ELF-1 (cell line): ENCODE data around the gene TMTC2.
A peak's percentile ranks its signal among the peaks of the same experiment; 100 is the strongest.
"Not testable (repeated sequence)": the region's sequence is repeated elsewhere in the genome, so short reads cannot be mapped to it uniquely, and the experiment has no call there.

Source experiments
- DNase-seq: peaks from one replicate; pipeline ENCODE4 v3.0.0-alpha.2; 2016; ENCODE audit warnings: low read depth, low spot score

Gene TMTC2

GRCh38 chr12:82725741-82726140, 39.0 kb downstream of the TMTC2 start:
- no peak for DNase-seq

DNA sequence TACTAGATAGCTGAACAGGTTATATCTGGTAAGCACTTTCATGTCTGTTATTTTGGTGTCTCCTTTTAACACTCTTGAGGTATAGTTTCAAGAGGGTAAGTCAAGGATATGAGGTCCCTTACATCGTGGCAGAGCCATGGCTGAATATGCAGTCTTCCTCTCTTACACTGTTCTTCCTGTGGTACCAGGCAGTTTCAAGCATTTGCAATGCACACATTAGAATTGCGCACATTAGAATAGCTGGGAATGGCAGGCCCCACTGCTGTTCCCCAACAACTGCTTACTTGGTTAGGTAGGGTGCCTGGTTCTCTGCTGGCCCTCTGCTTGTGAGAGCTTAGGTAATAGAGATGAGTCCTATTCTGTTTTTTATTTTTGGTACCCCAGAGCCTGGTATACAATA, 41.2 kb downstream of the TMTC2 start:
- no peak for DNase-seq

GRCh38 chr12:82728710-82729109, 42.0 kb downstream of the TMTC2 start:
- no peak for DNase-seq

- DNase-seq, result no peak
Measured at GRCh38 chr12:82730953-82731459, 44.3 kb downstream of the TMTC2 start.

DNA sequence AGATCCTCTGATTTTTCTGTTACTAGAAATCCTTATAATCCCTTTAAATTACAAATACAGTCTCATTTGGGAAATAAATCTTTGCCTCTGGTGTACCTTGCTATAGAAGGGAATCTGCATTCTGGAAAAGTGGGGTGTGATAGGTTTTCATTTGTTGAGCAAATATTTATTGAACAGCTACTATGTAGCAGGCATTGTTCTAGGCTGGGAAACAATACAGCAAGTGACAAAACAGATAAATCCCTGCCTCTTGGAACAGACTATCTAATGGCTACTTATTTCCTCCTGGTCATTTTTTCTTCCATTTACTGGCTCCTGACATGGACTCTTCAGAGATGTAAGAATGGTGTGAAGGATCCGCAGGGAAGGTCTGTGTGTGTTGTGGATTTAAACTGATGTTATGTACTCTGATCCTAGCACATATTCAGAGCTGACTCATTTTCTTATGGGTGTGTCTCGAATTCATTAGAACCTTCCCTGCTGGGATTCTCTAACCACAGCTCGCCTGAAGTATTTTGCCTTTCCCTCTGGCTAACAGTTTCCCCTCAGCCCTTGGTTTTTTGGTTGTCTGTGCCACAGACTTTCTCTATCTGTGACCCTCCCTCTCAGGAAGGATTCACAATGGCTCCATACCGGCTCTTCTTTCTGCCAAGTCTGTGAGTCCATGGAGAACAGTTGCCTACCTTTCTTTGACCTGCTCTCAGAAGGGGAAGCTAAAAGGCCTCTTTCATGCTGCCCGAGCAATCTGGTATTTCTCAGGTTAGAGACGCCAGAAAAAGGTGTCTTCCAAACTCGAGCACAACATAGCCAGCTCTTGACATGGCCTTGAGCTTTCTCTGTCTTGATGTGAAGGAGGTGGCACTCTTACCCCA, 53.7 kb downstream of the TMTC2 start:
- peak; percentile 44 for DNase-seq

DNA sequence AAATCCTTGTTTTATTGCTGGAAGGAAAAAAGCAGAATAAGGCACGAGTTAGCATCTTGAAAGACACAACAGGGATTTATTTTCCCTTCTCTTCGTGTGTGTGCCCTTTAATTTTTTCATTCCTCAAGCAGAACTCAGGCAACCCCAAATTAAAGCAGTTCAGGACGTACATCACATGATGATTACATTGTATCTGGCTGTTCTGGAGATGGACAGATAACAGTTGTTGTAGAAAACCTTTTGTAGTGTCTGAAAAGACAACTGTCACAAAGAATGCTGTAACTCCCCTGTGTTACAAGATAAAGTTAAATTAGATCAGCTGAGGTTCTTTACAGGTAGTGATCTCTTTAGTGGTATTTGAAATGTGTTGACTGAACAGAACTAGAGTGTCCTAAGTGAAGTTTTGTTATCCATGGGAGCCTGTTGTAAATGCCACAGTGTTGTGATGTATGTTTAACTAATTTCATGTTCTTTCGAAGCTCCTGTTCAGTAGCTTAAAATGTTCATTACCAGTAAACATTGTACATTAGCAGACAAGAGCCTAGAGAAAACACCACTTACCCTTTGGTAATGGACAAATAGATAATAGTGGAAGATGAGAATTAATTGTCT, 58.5 kb downstream of the TMTC2 start:
- DNase-seq, result no peak

DNA sequence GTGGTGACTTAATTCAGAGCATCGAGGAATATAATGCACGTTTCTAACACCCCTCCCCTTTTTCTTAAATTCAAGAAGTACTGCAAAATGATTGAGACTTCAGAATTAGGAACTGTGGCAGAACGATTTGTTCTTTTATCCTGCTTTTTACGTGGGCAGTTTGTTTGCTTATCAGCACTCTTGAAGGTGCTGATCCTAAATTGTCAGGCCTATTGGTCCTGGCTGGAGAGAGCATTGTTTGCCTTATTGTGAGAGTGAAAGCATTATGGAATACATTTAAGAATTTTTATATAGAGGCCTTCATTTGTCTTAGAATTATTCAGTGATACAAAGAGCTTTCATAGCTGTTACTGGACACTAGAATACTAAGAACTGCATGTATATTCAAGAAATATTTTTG, 59.1 kb downstream of the TMTC2 start:
- no peak for DNase-seq

DNA sequence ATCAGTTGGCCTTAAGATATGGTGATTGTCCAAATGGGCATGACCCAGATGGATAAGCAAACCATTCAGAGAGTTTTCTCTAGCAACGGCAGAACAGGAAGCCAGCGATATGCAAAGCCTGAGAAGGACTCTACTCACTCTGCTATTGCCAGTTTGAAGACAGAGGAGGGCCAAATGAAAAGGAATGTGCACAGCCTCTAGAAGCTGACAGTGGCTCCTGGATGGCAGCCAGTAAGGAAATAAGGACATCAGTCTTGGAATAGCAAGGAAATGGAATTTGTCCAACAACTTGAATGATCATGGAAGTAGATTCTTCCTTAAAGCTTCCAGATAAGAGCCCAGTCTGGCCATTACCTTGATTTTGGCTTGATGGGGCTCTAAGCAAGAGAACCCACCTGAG, 60.0 kb downstream of the TMTC2 start:
- no peak for DNase-seq

DNA sequence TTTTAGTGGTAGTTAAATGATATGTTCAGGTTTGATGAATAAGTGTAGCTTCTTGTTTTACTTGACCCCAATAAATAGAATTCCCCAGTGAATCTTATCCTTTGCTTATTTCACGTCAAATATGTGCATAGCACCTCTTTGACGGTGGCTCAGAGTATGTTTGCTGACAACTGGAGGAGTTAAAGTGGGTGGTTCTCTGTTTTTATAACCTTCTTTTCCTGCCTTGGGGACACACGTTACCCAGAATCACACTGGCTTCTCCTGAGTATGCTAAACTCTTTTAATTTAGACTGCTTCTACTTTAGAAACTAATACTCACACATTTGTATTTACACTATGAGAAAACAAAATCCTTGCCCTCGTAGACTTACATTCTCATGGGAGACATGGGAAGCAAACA, 62.3 kb downstream of the TMTC2 start:
- no peak for DNase-seq

DNA sequence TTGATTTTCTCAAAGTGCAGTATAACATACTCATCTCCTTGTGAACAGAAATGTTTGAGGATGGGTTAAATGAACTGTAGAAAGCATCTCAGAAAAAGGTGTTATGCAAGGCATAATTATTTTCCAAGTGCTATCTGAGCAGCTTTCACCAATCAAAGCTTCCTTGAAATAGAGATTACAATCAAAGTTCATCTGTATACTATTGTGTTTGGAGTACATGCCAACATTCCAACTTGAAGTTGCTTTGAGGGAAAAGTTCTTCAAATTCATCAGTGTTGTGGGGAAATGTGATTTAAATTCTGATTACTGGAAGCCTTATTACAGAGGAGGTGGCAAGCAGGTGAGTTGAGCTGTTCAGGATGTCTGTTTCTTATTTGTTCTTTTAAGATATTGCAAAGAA, 68.2 kb downstream of the TMTC2 start:
- DNase-seq, result no peak

DNA sequence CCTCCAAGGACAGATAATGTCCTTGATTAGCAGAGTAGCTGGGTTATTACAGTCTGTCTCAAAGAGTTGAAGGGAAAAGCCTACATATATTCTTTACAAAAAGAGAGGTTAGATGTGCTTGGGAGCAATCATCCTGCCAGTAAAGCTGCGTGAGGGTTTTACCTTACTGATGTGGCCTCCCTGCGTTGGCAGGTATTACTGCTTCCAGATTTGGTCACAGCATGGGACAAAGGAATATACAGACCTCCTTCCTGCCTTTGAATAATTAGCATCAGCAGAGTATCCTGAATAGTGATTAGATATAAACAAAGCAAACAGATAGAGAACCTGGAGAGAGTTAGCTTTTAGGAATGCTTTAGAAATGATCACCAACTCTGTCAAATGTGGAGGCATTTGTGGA, 69.6 kb downstream of the TMTC2 start:
- DNase-seq, result peak; percentile 22

GRCh38 chr12:82757059-82757458, 70.4 kb downstream of the TMTC2 start:
- no peak for DNase-seq

GRCh38 chr12:82757656-82758055, 71.0 kb downstream of the TMTC2 start:
- no peak for DNase-seq

- DNase-seq, result no peak
Measured at GRCh38 chr12:82758749-82759330, 72.1 kb downstream of the TMTC2 start.

- no peak for DNase-seq
Measured at GRCh38 chr12:82760423-82760822, 73.7 kb downstream of the TMTC2 start.

GRCh38 chr12:82765206-82765605, 78.5 kb downstream of the TMTC2 start:
- not testable (repeated sequence) for DNase-seq

DNA sequence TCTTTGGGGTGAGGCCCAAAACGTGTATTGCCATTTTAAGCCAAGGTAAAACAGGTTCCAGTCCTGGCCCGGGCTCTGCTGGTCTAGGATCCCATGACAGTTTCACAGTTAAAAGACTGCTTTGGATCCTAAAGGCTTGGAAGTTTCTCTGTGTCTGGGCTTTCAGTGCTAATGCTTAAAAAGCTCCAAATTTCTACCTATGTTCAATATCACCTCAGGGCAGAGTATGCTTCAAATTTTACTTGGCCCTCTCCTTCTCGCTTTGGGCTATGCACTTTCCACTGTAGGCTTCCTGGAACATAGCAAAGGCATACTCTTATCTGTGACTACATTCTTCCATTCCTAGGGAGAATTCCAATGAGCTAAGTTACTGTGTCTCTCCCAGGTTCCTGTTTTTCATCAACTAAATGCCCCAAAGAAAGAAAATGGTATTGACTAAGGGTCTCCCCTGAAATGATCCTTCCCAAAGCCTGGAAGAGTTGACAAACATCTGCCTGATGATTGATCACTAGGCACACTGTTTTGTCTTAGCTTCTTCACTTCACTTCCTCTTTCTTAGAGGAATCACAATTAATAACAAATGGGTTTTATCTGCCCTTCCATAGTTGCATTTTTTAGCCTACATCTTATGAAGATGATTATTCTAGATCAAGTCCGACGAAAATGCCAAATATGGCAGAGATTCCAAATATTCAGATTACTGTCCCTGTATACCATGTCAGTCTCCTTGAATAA, 79.4 kb downstream of the TMTC2 start:
- DNase-seq, result peak; percentile 52

DNA sequence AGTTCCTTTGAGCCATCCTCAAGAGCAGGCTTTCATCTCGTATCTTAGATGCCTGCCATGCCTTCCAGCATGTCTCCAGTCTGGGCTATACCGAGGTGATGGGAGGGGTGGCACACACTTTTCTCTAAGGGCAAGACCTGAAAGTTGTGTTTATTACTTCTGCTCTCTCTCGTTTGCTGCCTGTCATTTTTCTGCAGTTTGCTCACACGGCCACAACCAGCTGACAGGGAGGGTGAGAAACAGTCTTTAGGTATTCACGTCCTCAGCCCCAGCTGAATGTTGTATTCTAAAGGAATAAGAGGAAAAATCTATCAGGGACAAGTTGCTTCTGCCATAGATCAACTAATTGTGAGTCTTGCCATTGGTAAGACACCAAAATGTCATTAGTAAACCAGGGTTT, 88.0 kb downstream of the TMTC2 start:
- DNase-seq, result no peak

GRCh38 chr12:82780517-82780916, 93.8 kb downstream of the TMTC2 start:
- no peak for DNase-seq

DNA sequence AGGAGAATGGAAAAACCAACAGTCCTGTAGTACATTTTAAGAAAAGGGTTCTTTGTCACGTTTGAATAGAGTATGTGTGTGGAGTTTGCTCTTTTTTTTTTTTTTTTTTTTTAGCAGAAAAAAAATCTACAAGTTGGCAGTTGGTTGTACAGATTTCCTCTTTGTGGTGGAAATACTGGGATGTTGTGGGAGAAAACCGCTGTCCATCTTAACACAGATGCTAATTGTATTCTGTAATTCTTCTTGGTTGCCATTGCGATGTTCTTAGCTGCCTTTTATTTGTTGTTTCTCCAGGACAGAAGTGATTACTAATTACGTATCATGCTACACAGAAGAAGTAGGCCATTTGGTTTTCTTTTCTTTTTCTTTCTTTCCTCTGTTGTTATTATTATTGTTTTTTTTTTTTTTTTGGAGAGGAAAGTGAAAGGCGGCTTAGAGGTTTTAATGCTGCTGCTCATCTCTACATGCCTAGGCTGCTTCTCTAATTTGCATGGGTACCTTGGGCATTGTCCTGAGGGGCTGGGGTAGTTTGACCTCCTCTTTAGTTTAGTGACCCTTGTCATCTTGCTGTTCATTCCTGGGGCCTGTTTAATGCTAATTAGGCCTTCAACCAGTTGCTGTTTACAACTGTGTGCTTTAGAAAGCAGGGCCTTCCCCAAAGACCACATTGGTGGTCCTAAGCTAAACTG, 94.7 kb downstream of the TMTC2 start:
- DNase-seq, result peak; percentile 76

DNA sequence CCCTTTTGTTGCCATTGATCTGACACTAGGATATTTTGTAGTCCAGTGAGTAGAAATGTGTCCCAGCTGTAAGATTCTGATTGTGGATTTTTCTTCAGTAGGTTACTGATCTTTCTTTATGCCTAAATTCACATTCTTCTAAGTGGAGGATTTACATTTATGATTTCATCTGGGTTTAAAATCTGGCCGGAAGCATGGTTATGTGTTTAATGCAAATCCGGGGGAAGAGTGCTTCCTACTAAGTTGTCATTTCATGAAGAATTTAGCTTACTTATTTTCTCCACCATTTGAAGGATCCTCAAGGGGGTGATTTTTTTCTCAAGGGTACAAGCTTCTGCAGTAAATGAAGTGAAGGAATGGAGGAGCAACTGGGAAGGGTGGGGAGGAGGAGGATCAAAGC, 96.7 kb downstream of the TMTC2 start:
- DNase-seq, result no peak
